K562 (cell line): Measurements from ENCODE around the gene MYOZ2. TPM values are rescaled to one million over a fixed set of nuclear protein-coding genes. Genes with fewer than 3 reads are reported as not detected.

Experiments
- AFF4 ChIP-seq: sonication (generic); formaldehyde crosslinking; IDR thresholded peaks from 2 replicates; pipeline ENCODE4 v1.8.0; 2023; ENCODE audit warnings: mild to moderate bottlenecking, missing genetic modification reagents
- CBX3 ChIP-seq, 2 experiments: IDR thresholded peaks; 1 replicate in 1 of 2; 2 replicates in 1 of 2; pipeline ENCODE4 v1.6.1; 2012; ENCODE audit warnings: inconsistent platforms in 2 of 2, low read length in 2 of 2, borderline replicate concordance in 1 of 2, control low read depth in 1 of 2
- CBX5 ChIP-seq: IDR thresholded peaks from 2 replicates; pipeline ENCODE4 v1.6.1; 2014; ENCODE audit warnings: low read depth, borderline replicate concordance
- CCAR2 ChIP-seq: fragments of 200-400 bp; formaldehyde crosslinking; IDR thresholded peaks from 2 replicates; pipeline ENCODE4 v1.6.1; 2017; ENCODE audit warnings: mild to moderate bottlenecking, low read depth, low read length
- CEBPG ChIP-seq, 3 experiments: fragments of 200-800 bp in 1 of 3; sonication (Bioruptor generic) in 1 of 3; sonication (generic) in 1 of 3; formaldehyde crosslinking in 1 of 3; IDR thresholded peaks in 2 of 3; conservative IDR thresholded peaks in 1 of 3; 2 replicates each; pipeline versions ENCODE4 v1.6.1 to v1.8.0; 2016 to 2022; ENCODE audit warnings: missing compliant biosample characterization in 2 of 3, missing genetic modification characterization in 2 of 3, mild to moderate bottlenecking in 1 of 3, missing genetic modification reagents in 1 of 3
- E2F8 ChIP-seq: fragments of 450-650 bp; IDR thresholded peaks from 2 replicates; pipeline ENCODE4 v1.7.1; 2018; ENCODE audit warnings: mild to moderate bottlenecking, low read depth; ENCODE audit not compliant: partially characterized antibody
- ETV6 ChIP-seq, 3 experiments: fragments of 150-350 bp in 1 of 3; sonication (generic) in 1 of 3; formaldehyde crosslinking in 1 of 3; IDR thresholded peaks; 2 replicates each; pipeline versions ENCODE4 v1.6.1 to v1.8.0; 2014 to 2022; ENCODE audit warnings: borderline replicate concordance in 2 of 3, low read depth in 2 of 3, antibody characterized with exemption in 1 of 3, low read length in 1 of 3, mild to moderate bottlenecking in 1 of 3, missing genetic modification reagents in 1 of 3
- MCM5 ChIP-seq: fragments of 450-650 bp; IDR thresholded peaks from 2 replicates; pipeline ENCODE4 v1.6.1; 2016; ENCODE audit warnings: low read depth
- MYC ChIP-seq, 2 experiments: fragments of 250-450 bp in 1 of 2; sonication (Bioruptor Pico) in 1 of 2; IDR thresholded peaks; 2 replicates each; pipeline versions ENCODE4 v1.5.1 to v1.6.1; 2012 to 2021; ENCODE audit warnings: low read depth in 2 of 2, borderline replicate concordance in 1 of 2, improper control_type of control experiment in 1 of 2, low read length in 1 of 2, mild to moderate bottlenecking in 1 of 2, moderate library complexity in 1 of 2
- OTX1 ChIP-seq: fragments of 450-650 bp; formaldehyde crosslinking; IDR thresholded peaks from 2 replicates; pipeline ENCODE4 v1.4.0; 2022; ENCODE audit warnings: mild to moderate bottlenecking
- POU5F1 ChIP-seq: fragments of 150-350 bp; IDR thresholded peaks from 2 replicates; pipeline ENCODE4 v1.6.1; 2014; ENCODE audit warnings: borderline replicate concordance, low read length, low read depth, mild to moderate bottlenecking; ENCODE audit not compliant: partially characterized antibody
- RNF2 ChIP-seq: sonication (generic); IDR thresholded peaks from 2 replicates; pipeline ENCODE4 v1.6.1; 2016
- TAF9B ChIP-seq: fragments of 450-650 bp; IDR thresholded peaks from 2 replicates; pipeline ENCODE4 v1.6.1; 2018; ENCODE audit warnings: mild to moderate bottlenecking; ENCODE audit not compliant: partially characterized antibody
- TSC22D4 ChIP-seq: fragments of 450-650 bp; IDR thresholded peaks from 2 replicates; pipeline ENCODE4 v1.6.1; 2016; ENCODE audit warnings: missing genetic modification characterization, missing biosample characterization, control low read depth
- ZNF212 ChIP-seq: fragments of 450-650 bp; formaldehyde crosslinking; IDR thresholded peaks from 2 replicates; pipeline ENCODE4 v1.4.0; 2020; ENCODE audit warnings: mild to moderate bottlenecking
- polyA plus RNA-seq, 8 experiments: library from polyadenylated mRNA; depleted of rRNA in 4 of 8; stranded (reverse) in 5 of 8; unstranded in 3 of 8; fragments of >200 nt; fragmentation: Nextera tagmentation in 2 of 8; fragmentation: Illumina TruSeq in 1 of 8; extraction: Ambion mirVana in 2 of 8; extraction: Trizol in 1 of 8; gene quantifications; 2 replicates each; pipeline versions ENCODE4 v1.2.1 to v1.2.3, GENCODE V29; 2011 to 2014; ENCODE audit warnings: inconsistent platforms in 1 of 8, missing spikeins in 1 of 8
- total RNA-seq, 7 experiments: library from RNA; depleted of rRNA in 6 of 7; stranded (reverse); fragments of >200 nt in 6 of 7; fragmentation: Illumina TruSeq in 2 of 7; extraction: Trizol in 2 of 7; gene quantifications; 2 replicates each; pipeline versions ENCODE4 v1.2.1 to v1.2.3, GENCODE V29; 2011 to 2021; ENCODE audit warnings: low replicate concordance in 1 of 7
- TF ChIP-seq, protein P1 (sequence below): sonication (generic); formaldehyde crosslinking; IDR thresholded peaks from 2 replicates; pipeline ENCODE4 v1.4.0; 2020; ENCODE audit warnings: mild to moderate bottlenecking, missing genetic modification reagents
- TF ChIP-seq, protein P2 (sequence below): fragments of 250-450 bp; sonication (Bioruptor Pico); IDR thresholded peaks from 2 replicates; pipeline ENCODE4 v1.8.0; 2022; ENCODE audit warnings: moderate library complexity, mild to moderate bottlenecking, inconsistent platforms

The MYOZ2 gene
- total and polyA plus RNA-seq, 9 of the 15 experiments (the other 6 are each of a cell fraction or from before 2014, with no cell fraction given): not detected

DNA sequence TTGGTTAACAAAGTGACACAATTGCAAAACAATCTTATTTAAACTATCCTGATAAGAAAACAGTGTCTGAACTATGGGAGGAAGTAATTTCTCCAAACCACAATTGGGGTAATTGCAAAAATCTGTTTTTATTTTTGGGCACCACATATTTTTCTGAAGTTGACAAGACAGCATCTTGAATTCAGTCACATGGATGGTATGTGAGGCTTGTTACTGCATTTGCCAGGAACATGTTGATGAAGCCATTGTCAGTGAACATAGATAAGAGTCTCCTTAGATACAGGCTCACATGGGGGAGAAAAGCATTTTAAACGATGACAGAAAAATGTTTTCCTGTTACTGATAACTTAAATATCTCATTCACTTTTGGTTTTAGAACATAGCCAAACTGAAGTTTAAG, 71.4 kb downstream of the MYOZ2 start (continued):
- TF ChIP-seq CBX5: no peak
- no peak for TF ChIP-seq CBX3 (IDR thresholded peaks at IDR 0.05; ENCODE audit: borderline replicate concordance in 1 of 2, low read length in 2 of 2)
- no peak for TF ChIP-seq POU5F1
- TF ChIP-seq E2F8: no peak
- TF ChIP-seq MCM5: no peak
- TF ChIP-seq, protein P1, sequence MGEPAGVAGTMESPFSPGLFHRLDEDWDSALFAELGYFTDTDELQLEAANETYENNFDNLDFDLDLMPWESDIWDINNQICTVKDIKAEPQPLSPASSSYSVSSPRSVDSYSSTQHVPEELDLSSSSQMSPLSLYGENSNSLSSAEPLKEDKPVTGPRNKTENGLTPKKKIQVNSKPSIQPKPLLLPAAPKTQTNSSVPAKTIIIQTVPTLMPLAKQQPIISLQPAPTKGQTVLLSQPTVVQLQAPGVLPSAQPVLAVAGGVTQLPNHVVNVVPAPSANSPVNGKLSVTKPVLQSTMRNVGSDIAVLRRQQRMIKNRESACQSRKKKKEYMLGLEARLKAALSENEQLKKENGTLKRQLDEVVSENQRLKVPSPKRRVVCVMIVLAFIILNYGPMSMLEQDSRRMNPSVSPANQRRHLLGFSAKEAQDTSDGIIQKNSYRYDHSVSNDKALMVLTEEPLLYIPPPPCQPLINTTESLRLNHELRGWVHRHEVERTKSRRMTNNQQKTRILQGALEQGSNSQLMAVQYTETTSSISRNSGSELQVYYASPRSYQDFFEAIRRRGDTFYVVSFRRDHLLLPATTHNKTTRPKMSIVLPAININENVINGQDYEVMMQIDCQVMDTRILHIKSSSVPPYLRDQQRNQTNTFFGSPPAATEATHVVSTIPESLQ (CRISPR knock-in tag): no peak
- TF ChIP-seq TAF9B: no peak
- TF ChIP-seq CEBPG (CRISPR knock-in tag; IDR thresholded peaks at IDR 0.05): no peak
- TF ChIP-seq CEBPG (tag; conservative IDR thresholded peaks at IDR 0.05 in 1 of 2, IDR thresholded peaks at IDR 0.05 in 1 of 2): peak in 1 of 2 experiments; percentile 45; a peak in 1 of 4 replicates
- TF ChIP-seq, protein P2, sequence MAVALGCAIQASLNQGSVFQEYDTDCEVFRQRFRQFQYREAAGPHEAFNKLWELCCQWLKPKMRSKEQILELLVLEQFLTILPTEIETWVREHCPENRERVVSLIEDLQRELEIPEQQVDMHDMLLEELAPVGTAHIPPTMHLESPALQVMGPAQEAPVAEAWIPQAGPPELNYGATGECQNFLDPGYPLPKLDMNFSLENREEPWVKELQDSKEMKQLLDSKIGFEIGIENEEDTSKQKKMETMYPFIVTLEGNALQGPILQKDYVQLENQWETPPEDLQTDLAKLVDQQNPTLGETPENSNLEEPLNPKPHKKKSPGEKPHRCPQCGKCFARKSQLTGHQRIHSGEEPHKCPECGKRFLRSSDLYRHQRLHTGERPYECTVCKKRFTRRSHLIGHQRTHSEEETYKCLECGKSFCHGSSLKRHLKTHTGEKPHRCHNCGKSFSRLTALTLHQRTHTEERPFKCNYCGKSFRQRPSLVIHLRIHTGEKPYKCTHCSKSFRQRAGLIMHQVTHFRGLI: no peak
- TF ChIP-seq ZNF212 (CRISPR knock-in tag): no peak
- TF ChIP-seq AFF4 (CRISPR knock-in tag): no peak
- TF ChIP-seq RNF2: no peak
- TF ChIP-seq MYC (IDR thresholded peaks at IDR 0.05; ENCODE audit: low read depth, low read length): no peak
- no peak for TF ChIP-seq MYC (CRISPR knock-in tag; IDR thresholded peaks at IDR 0.05; ENCODE audit: borderline replicate concordance, low read depth)
- TF ChIP-seq TSC22D4 (tag): no peak
- TF ChIP-seq CCAR2: no peak
- TF ChIP-seq OTX1 (CRISPR knock-in tag): no peak
- TF ChIP-seq ETV6 (IDR thresholded peaks at IDR 0.05; ENCODE audit: borderline replicate concordance in 1 of 2, low read depth in 2 of 2, low read length in 1 of 2): no peak
- TF ChIP-seq ETV6 (CRISPR knock-in tag; IDR thresholded peaks at IDR 0.05; ENCODE audit: borderline replicate concordance): no peak
